ENCODE data around the gene HTR3B.

The HTR3B gene

GRCh38 chr11:113967361-113967760 lies 62.8 kb downstream of the HTR3B start:
- H3K27ac ChIP-seq: no peak overlapping the region
- TF ChIP-seq, protein P1, sequence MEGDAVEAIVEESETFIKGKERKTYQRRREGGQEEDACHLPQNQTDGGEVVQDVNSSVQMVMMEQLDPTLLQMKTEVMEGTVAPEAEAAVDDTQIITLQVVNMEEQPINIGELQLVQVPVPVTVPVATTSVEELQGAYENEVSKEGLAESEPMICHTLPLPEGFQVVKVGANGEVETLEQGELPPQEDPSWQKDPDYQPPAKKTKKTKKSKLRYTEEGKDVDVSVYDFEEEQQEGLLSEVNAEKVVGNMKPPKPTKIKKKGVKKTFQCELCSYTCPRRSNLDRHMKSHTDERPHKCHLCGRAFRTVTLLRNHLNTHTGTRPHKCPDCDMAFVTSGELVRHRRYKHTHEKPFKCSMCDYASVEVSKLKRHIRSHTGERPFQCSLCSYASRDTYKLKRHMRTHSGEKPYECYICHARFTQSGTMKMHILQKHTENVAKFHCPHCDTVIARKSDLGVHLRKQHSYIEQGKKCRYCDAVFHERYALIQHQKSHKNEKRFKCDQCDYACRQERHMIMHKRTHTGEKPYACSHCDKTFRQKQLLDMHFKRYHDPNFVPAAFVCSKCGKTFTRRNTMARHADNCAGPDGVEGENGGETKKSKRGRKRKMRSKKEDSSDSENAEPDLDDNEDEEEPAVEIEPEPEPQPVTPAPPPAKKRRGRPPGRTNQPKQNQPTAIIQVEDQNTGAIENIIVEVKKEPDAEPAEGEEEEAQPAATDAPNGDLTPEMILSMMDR (conservative IDR thresholded peaks at IDR 0.05; ENCODE audit: low read depth): no peak
- POLR2A ChIA-PET (ENCODE audit: low non-redundant PET): no interaction called here
- CTCF ChIA-PET: no interaction called here
- no peak for DNase-seq (ENCODE audit: low spot score)

GRCh38 chr11:113971506-113972195 lies 67.1 kb downstream of the HTR3B start:
- no peak overlapping the region for H3K27ac ChIP-seq
- TF ChIP-seq, protein P1 (conservative IDR thresholded peaks at IDR 0.05; ENCODE audit: low read depth): no peak
- ChIA-PET CTCF (interaction anchor here (0.5 kb wide), 1 partner anchor 165 kb away, joined by 3 read pairs; no protein-coding TSS in a partner anchor), POLR2A (ENCODE audit: low non-redundant PET) (no interaction called here)
- no peak for DNase-seq (ENCODE audit: low spot score)

- TF ChIP-seq, protein P1 (conservative IDR thresholded peaks at IDR 0.05; ENCODE audit: low read depth): no peak
- CTCF ChIA-PET: interaction anchor here (0.6 to 1.6 kb wide), 3 partner anchors 79 to 286 kb away, joined by 3 read pairs; no protein-coding TSS in a partner anchor
- peak; percentile 26 for DNase-seq (ENCODE audit: low spot score)
- POLR2A ChIA-PET (ENCODE audit: low non-redundant PET): no interaction called here
- no peak within 1 kb of the TSS for H3K27ac ChIP-seq
Observed at GRCh38 chr11:113974741-113975470, 70.3 kb downstream of the HTR3B start, which contains the start of gene HTR3A. TSS of gene HTR3A (plus strand) at chr11:113975108. CDS start at chr11:113975326, 218 bp downstream.

GRCh38 chr11:113977071-113977490 lies 72.5 kb downstream of the HTR3B start:
- ChIA-PET POLR2A (ENCODE audit: low non-redundant PET) (no interaction called here), CTCF (no interaction called here)
- no peak for DNase-seq (ENCODE audit: low spot score)
- H3K27ac ChIP-seq: no peak overlapping the region
- TF ChIP-seq, protein P1 (conservative IDR thresholded peaks at IDR 0.05; ENCODE audit: low read depth): no peak

GRCh38 chr11:113977701-113978100 lies 73.1 kb downstream of the HTR3B start:
- DNase-seq (ENCODE audit: low spot score): no peak
- ChIA-PET CTCF (no interaction called here), POLR2A (ENCODE audit: low non-redundant PET) (no interaction called here)
- no peak overlapping the region for H3K27ac ChIP-seq
- TF ChIP-seq, protein P1 (conservative IDR thresholded peaks at IDR 0.05; ENCODE audit: low read depth): no peak

- TF ChIP-seq, protein P1 (conservative IDR thresholded peaks at IDR 0.05; ENCODE audit: low read depth): no peak
- ChIA-PET POLR2A (ENCODE audit: low non-redundant PET) (no interaction called here), CTCF (no interaction called here)
- no peak for DNase-seq (ENCODE audit: low spot score)
- H3K27ac ChIP-seq: no peak overlapping the region
Observed at GRCh38 chr11:113979431-113979830, 74.8 kb downstream of the HTR3B start.

Measured in RWPE1 (cell line).